Skeletal muscle tissue (tissue), 4 donors: Measurements from ENCODE around the gene RNF180. TPM values are rescaled to one million over a fixed set of nuclear protein-coding genes. Genes with fewer than 3 reads are reported as not detected.

ENCODE experiments used
- H3K27ac ChIP-seq: one replicate; pipeline ENCODE4 v1.7.0; 2013; ENCODE audit warnings: mild to moderate bottlenecking, low read depth, low read length, inconsistent platforms
- H3K27me3 ChIP-seq, 3 donors: one replicate each; pipeline ENCODE4 v1.7.0; 2013; ENCODE audit warnings: low read length in 3 of 3; ENCODE audit not compliant: control insufficient read depth in 3 of 3, insufficient read depth in 3 of 3
- H3K36me3 ChIP-seq, 3 donors: one replicate each; pipeline ENCODE4 v1.7.0; 2013; ENCODE audit warnings: low read length in 3 of 3; ENCODE audit not compliant: control insufficient read depth in 3 of 3, insufficient read depth in 3 of 3
- H3K4me1 ChIP-seq, 3 donors: one replicate each; pipeline ENCODE4 v1.7.0; 2013; ENCODE audit warnings: low read length in 3 of 3, mild to moderate bottlenecking in 3 of 3; ENCODE audit not compliant: control insufficient read depth in 3 of 3, insufficient read depth in 3 of 3
- H3K4me3 ChIP-seq, 3 donors: one replicate each; pipeline ENCODE4 v1.7.0; 2013; ENCODE audit warnings: low read length in 3 of 3
- H3K9ac ChIP-seq, 3 donors: one replicate each; pipeline ENCODE4 v1.7.0; 2013; ENCODE audit warnings: low read length in 3 of 3, mild to moderate bottlenecking in 3 of 3, moderate library complexity in 2 of 3, low read depth in 1 of 3
- H3K9me3 ChIP-seq, 3 donors: one replicate each; pipeline ENCODE4 v1.7.0; 2013; ENCODE audit warnings: low read length in 3 of 3; ENCODE audit not compliant: control insufficient read depth in 3 of 3
- total RNA-seq: library from RNA; depleted of rRNA; stranded (reverse); fragments of >200 nt; gene quantifications from one replicate; pipeline ENCODE4 v1.2.3, GENCODE V29; 2014
- donor health status: Osteomylitis.

Gene RNF180
- total RNA-seq, 1 donor from 2014 or later: 2.6 TPM

DNA sequence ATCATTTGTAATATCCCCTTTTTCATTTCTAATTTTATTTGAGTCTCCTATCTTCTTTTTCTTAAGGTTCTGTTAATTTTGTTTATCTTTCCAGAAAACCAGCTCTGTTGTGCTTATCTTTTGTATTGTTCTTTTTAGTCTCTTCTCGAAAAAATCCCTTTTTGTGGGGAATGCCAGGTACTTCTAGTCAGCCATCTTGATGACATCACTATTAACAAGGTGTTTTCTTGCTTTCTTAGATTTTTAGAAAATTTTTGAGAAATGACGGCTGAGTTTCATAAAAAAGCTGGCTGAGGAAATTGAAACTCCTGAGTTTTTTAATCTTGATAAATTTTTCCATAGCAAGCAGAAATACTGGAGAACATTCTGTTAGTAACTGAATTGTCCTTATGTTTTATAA is 10.7 kb downstream of the RNF180 start:
- no peak overlapping the region for H3K4me3 ChIP-seq
- H3K27me3 ChIP-seq: no peaks in the 10 kb centered on the region
- no peak overlapping the region for H3K27ac ChIP-seq
- H3K9ac ChIP-seq: no peak overlapping the region
- H3K36me3 ChIP-seq: no peaks in the 10 kb centered on the region
- H3K4me1 ChIP-seq: no peaks in the 10 kb centered on the region
- no peaks in the 10 kb centered on the region for H3K9me3 ChIP-seq

DNA sequence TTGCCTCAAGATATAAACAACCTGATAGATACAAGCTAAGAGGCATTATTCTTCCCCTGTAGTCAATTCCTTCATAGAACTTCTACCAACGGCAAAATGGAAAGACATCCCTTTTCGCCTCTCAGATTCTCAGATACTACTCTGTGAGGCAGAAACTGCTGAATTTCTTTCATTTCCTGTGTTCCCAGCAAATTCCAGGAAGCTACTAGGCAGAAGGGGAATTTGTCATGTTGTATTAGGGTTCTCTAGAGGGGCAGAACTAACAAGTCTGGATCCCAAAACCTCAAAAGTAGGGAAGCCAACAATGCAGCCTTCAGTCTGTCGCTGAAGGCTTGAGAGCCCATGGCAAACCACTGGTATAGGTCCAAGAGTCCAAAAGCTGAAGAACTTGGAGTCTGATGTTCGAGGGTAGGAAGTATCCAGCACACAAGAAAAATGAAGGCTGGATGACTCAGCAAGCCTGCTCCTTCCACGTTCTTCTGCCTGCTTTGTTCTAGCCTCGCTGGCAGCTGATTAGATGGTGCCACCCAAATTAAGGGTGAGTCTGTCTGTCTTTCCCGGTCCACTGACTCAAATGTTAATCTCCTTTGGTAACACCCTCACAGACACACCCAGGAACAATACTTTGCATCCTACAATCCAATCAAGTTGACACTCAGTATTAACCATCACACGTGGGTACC is 15.2 kb downstream of the RNF180 start:
- no peaks in the 10 kb centered on the region for H3K27me3 ChIP-seq
- no peaks in the 10 kb centered on the region for H3K9me3 ChIP-seq
- H3K27ac ChIP-seq: no peak overlapping the region
- no peaks in the 10 kb centered on the region for H3K36me3 ChIP-seq
- no peaks in the 10 kb centered on the region for H3K4me1 ChIP-seq
- no peak overlapping the region for H3K9ac ChIP-seq
- no peak overlapping the region for H3K4me3 ChIP-seq

DNA sequence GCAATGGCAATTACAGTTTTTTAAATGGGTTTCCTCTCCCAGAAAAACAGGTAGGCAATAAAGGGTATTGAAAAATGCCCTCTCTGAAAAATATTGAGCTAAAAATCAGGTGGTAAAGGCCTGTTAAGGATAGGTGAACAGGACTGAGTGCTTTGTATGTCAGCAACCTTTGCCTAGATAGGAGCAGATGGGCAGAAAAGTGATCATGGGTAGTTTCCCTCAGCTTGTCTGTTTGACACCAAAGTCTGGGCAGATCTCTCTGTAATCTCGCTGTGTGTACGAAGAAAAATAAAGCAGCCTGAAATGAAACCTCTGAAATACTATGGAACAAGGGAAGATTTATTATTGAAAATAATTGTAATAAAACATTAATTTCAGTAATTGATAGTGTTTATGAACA is 15.8 kb downstream of the RNF180 start:
- Histone ChIP-seq H3K4me1 (no peaks in the 10 kb centered on the region), H3K9me3 (no peaks in the 10 kb centered on the region), H3K36me3 (no peaks in the 10 kb centered on the region), H3K27me3 (no peaks in the 10 kb centered on the region), H3K9ac (no peak overlapping the region), H3K4me3 (no peak overlapping the region), H3K27ac (no peak overlapping the region)

DNA sequence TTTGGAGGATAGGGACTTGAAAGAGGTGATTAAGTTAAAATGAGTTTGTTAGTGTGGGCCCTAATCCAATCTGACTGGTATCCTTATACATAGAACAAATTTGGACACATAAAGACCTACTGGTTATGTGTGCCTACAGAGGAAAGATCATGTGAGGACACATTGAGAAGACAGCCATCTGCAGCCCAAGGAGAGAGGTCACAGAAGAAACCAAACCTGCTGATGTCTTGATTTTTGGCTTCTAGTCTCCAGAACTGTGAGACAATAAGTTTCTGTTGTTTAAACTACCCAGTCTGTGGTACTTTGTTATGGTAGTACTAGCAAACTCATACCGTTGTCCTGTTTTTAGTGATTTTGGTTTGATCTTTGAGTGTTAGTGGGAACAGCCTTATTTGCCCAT is 18.3 kb downstream of the RNF180 start:
- Histone ChIP-seq H3K27ac (no peak overlapping the region), H3K9me3 (no peaks in the 10 kb centered on the region), H3K4me1 (peaks cover 0 to 4% (median 0%) of the 10 kb centered on the region in 3 donors), H3K4me3 (no peak overlapping the region), H3K36me3 (no peaks in the 10 kb centered on the region), H3K9ac (no peak overlapping the region), H3K27me3 (no peaks in the 10 kb centered on the region)

DNA sequence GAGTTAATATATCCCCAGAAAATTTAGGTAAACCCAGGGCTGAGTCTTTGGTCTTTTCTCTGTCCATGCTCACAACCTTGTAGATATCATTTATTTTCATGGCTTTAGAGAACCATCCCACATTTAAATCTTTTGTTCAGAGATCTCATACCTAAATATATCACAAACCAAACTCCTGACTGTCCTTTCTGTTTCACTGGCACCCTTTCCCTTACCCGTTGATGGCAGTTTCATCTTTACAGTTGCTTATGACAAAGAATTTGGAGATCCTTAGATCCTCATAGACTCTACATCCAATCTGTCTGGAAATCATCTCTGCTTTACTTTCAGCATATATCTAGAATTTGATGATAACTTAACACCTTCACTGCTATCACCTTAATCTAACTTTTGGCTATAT is 19.2 kb downstream of the RNF180 start:
- H3K36me3 ChIP-seq: no peaks in the 10 kb centered on the region
- H3K27me3 ChIP-seq: no peaks in the 10 kb centered on the region
- H3K9ac ChIP-seq: no peak overlapping the region
- no peak overlapping the region for H3K4me3 ChIP-seq
- H3K4me1 ChIP-seq: peaks cover 0 to 5% (median 0%) of the 10 kb centered on the region in 3 donors
- no peaks in the 10 kb centered on the region for H3K9me3 ChIP-seq
- H3K27ac ChIP-seq: no peak overlapping the region

DNA sequence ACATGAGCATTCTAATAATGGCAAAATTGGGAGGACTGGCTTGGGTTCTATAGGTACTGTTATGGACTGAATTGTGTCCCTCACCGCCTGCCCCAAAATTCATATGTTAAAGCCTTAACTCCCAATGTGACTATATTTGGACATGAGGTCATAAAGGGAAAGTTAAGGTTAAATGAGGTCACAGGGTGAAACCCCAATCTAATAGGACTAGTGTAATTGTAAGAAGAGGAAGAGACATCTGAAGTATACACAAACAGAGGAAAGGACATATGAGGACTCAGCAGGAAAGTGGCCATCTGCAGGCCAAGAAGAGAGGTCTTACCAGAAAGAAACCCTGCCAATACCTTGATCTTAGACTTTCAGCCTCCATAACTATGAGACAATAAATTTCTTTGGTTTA is 23.1 kb downstream of the RNF180 start:
- Histone ChIP-seq H3K27me3 (no peaks in the 10 kb centered on the region), H3K36me3 (no peaks in the 10 kb centered on the region), H3K9me3 (no peaks in the 10 kb centered on the region), H3K4me1 (peaks cover 0 to 5% (median 0%) of the 10 kb centered on the region in 3 donors), H3K4me3 (no peak overlapping the region), H3K9ac (no peak overlapping the region), H3K27ac (no peak overlapping the region)

DNA sequence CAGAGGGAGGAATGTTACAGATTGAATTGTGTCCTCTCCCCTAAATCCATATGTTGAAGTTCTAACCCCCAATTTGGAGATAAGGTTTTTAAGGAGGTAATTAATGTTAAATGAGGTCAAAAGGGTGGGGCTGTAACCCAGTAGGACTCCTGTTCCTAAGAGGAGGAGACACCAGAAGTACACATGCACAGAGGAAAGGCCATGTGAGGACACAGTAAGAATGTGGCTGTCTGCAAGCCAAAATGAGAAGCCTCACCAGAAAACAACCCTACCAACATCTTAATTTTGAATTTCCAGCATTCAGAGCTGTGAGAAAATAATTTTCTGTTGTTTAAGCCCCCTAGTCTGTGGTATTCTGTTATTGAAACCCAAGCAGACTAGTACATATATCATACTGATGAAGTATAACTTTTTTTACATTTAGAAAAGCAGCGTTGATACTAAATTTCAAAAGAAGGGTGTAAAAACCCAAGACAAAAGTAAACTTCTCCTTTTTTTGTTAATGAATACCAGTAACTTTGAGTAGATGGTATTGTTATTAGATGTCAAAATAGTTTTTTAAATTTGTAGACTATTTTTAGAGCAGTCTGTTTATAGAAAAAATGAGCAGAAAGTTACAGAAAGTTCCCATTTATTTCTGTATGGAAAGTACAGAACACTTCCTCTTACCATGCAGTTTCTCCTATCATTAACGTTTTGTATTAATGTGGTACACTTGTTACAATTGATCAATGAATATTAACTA is 25.1 kb downstream of the RNF180 start:
- Histone ChIP-seq H3K9ac (no peak overlapping the region), H3K36me3 (no peaks in the 10 kb centered on the region), H3K4me3 (no peak overlapping the region), H3K9me3 (no peaks in the 10 kb centered on the region), H3K27me3 (no peaks in the 10 kb centered on the region), H3K4me1 (peaks cover 0 to 5% (median 0%) of the 10 kb centered on the region in 3 donors), H3K27ac (no peak overlapping the region)

DNA sequence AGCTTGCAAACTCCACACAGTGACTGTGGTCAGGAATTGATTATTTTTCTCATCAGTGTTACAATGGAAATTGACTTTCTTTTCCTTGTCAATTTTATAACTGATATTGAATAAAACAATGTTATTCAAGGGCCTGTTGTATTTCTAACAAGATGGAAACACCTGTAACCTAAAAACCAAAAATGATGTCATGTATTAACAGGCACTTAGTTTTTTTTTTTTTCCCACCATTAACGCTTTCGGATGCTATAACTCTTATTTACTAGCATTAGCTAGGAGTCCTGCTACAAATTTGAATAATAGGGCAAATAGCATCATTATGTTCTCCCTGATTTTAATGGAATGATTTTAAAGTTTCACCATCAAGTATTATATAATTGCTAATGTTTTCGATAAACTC is 30.3 kb downstream of the RNF180 start:
- Histone ChIP-seq H3K27ac (no peak overlapping the region), H3K27me3 (no peaks in the 10 kb centered on the region), H3K36me3 (no peaks in the 10 kb centered on the region), H3K4me1 (no peaks in the 10 kb centered on the region), H3K9me3 (no peaks in the 10 kb centered on the region), H3K9ac (no peak overlapping the region), H3K4me3 (no peak overlapping the region)

DNA sequence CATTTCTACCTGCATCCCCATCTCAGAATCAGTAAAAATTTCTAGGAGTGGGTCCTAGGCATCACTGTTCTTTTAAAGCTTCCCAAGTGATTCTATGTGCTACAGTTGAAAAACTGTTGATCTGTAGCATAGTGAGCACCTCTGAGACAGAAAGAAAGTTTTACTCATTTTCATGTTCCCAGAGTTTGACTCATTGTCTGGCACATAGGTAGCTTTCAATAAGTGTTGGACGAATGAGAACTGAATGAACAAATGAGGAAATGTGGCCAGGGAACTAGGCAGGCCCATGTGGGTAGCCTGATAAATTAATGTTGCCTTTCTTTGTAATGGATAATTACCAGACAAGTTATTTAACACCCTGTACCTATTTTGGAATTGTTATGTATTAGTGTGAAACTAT is 33.8 kb downstream of the RNF180 start:
- Histone ChIP-seq H3K9me3 (no peaks in the 10 kb centered on the region), H3K27ac (no peak overlapping the region), H3K4me3 (no peak overlapping the region), H3K9ac (no peak overlapping the region), H3K4me1 (no peaks in the 10 kb centered on the region), H3K36me3 (no peaks in the 10 kb centered on the region), H3K27me3 (no peaks in the 10 kb centered on the region)

DNA sequence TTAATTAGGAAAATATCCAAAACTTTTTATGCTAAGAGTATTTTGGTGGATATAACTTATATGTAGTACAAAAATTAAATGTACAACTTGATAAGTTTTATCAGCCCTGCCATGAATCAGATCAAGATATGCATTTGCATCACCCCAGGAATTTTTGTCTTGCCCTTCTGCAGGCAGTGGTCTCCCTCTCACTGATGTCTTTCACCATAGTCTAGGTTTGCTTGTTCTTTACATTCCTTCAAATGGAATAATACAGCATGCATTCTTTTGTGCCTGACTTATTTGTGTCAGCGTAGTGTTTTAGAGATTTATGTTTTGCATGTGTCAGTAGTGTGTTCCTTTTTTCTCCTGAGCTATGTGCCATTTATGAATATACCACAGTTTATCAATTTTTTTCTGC is 36.4 kb downstream of the RNF180 start:
- Histone ChIP-seq H3K9ac (no peak overlapping the region), H3K9me3 (no peaks in the 10 kb centered on the region), H3K27ac (no peak overlapping the region), H3K4me1 (no peaks in the 10 kb centered on the region), H3K4me3 (no peak overlapping the region), H3K27me3 (no peaks in the 10 kb centered on the region), H3K36me3 (no peaks in the 10 kb centered on the region)
